ENCODE measurements around the gene ADAT3.

- TF ChIP-seq GABPA (IDR thresholded peaks at IDR 0.05; ENCODE audit: low read depth) (no peak), CTCF (IDR thresholded peaks at IDR 0.05) (no peak), MAX (IDR thresholded peaks at IDR 0.05; ENCODE audit: low read depth) (no peak), TEAD4 (IDR thresholded peaks at IDR 0.05; ENCODE audit: borderline replicate concordance, insufficient read depth) (no peak), MXI1 (IDR thresholded peaks at IDR 0.05; ENCODE audit: low read depth, low read length) (no peak), USF2 (IDR thresholded peaks at IDR 0.05; ENCODE audit: borderline replicate concordance, low read depth, low read length) (no peak), EP300 (IDR thresholded peaks at IDR 0.05; ENCODE audit: borderline replicate concordance in 1 of 2, low read depth in 1 of 2, low read length in 1 of 2) (no peak), REST (IDR thresholded peaks at IDR 0.05; ENCODE audit: low read depth, low read length) (no peak), FOXM1 (IDR thresholded peaks at IDR 0.05; ENCODE audit: low read depth) (no peak), NFIC (IDR thresholded peaks at IDR 0.05; ENCODE audit: borderline replicate concordance) (no peak)
Measured at GRCh38 chr19:1865172-1866010, 39.8 kb upstream of the ADAT3 start.
